Chondrocyte (in vitro differentiated cells): ENCODE results near the gene CAPN7. TPM values are rescaled to one million over a fixed set of nuclear protein-coding genes. Genes with fewer than 3 reads are reported as not detected.

Experiments
- DNase-seq: peaks from one replicate; pipeline ENCODE4 v3.0.0; 2021; ENCODE audit warnings: mixed read lengths, low spot score
- H3K27ac Mint-ChIP-seq: one replicate; pipeline ENCODE4 v1.8.0; 2021; ENCODE audit warnings: mild to moderate bottlenecking, moderate library complexity, mixed read lengths; ENCODE audit not compliant: unreplicated experiment
- H3K27me3 Mint-ChIP-seq: 2 replicates; pipeline ENCODE4 v1.8.0; 2021; ENCODE audit warnings: low read depth, mixed read lengths
- H3K36me3 Mint-ChIP-seq: 2 replicates; pipeline ENCODE4 v1.8.0; 2021; ENCODE audit warnings: low read depth, mixed read lengths
- H3K4me1 Mint-ChIP-seq: 2 replicates; pipeline ENCODE4 v1.8.0; 2021; ENCODE audit warnings: low read depth, mild to moderate bottlenecking, mixed read lengths
- H3K4me3 Mint-ChIP-seq: one replicate; pipeline ENCODE4 v1.8.0; 2021; ENCODE audit warnings: mild to moderate bottlenecking, moderate library complexity, mixed read lengths; ENCODE audit not compliant: unreplicated experiment
- H3K9me3 Mint-ChIP-seq: 2 replicates; pipeline ENCODE4 v1.8.0; 2021; ENCODE audit warnings: low read depth, mixed read lengths
- CTCF ChIP-seq: fragments of 200-600 bp; sonication (generic); IDR thresholded peaks from 2 replicates; pipeline ENCODE4 v1.5.0; 2021; ENCODE audit warnings: antibody characterized with exemption, mild to moderate bottlenecking, moderate library complexity
- total RNA-seq: library from RNA; stranded (reverse); gene quantifications from 3 replicates; pipeline ENCODE4 v1.2.1, GENCODE V29; 2021

CAPN7 gene
- total RNA-seq, 1 donor from 2014 or later: 47.2 TPM

GRCh38 chr3:15288331-15289035 is 82.4 kb downstream of the CAPN7 start:
- H3K4me3 Mint-ChIP-seq: no peak overlapping the region
- no peaks in the 10 kb centered on the region for H3K9me3 Mint-ChIP-seq
- no peaks in the 10 kb centered on the region for H3K27me3 Mint-ChIP-seq
- H3K4me1 Mint-ChIP-seq: peaks cover 16% of the 10 kb centered on the region
- no peak for DNase-seq
- H3K27ac Mint-ChIP-seq: no peak overlapping the region
- no peak for TF ChIP-seq CTCF
- H3K36me3 Mint-ChIP-seq: no peaks in the 10 kb centered on the region

GRCh38 chr3:15289661-15290060 is 83.6 kb downstream of the CAPN7 start:
- Mint-ChIP-seq H3K4me1 (peaks cover 16% of the 10 kb centered on the region), H3K4me3 (no peak overlapping the region), H3K27me3 (no peaks in the 10 kb centered on the region), H3K9me3 (no peaks in the 10 kb centered on the region), H3K27ac (no peak overlapping the region), H3K36me3 (no peaks in the 10 kb centered on the region)
- no peak for TF ChIP-seq CTCF
- no peak for DNase-seq

GRCh38 chr3:15290736-15291135 is 84.7 kb downstream of the CAPN7 start:
- Mint-ChIP-seq H3K4me1 (peaks cover 16% of the 10 kb centered on the region), H3K36me3 (no peaks in the 10 kb centered on the region), H3K27me3 (no peaks in the 10 kb centered on the region), H3K4me3 (no peak overlapping the region), H3K9me3 (peaks cover 4% of the 10 kb centered on the region), H3K27ac (no peak overlapping the region)
- TF ChIP-seq CTCF: no peak
- DNase-seq: no peak

- peaks cover 16% of the 10 kb centered on the region for H3K4me1 Mint-ChIP-seq
- H3K27ac Mint-ChIP-seq: peak overlapping the region; percentile 62
- H3K27me3 Mint-ChIP-seq: no peaks in the 10 kb centered on the region
- peaks cover 4% of the 10 kb centered on the region for H3K9me3 Mint-ChIP-seq
- H3K36me3 Mint-ChIP-seq: no peaks in the 10 kb centered on the region
- TF ChIP-seq CTCF: no peak
- no peak for DNase-seq
- no peak overlapping the region for H3K4me3 Mint-ChIP-seq
Observed at GRCh38 chr3:15291589-15292541, 85.8 kb downstream of the CAPN7 start.

GRCh38 chr3:15292765-15293522 is 86.9 kb downstream of the CAPN7 start:
- no peak for TF ChIP-seq CTCF
- Mint-ChIP-seq H3K9me3 (peaks cover 4% of the 10 kb centered on the region), H3K4me1 (peaks cover 16% of the 10 kb centered on the region), H3K27me3 (no peaks in the 10 kb centered on the region), H3K36me3 (no peaks in the 10 kb centered on the region), H3K27ac (peak overlapping the region; percentile 45), H3K4me3 (no peak overlapping the region)
- DNase-seq: no peak
